ENCODE measurements around the gene SOS1. TPM values are rescaled to one million over a fixed set of nuclear protein-coding genes. Genes with fewer than 3 reads are reported as not detected.
"Not testable (repeated sequence)": the region's sequence is repeated elsewhere in the genome, so short reads cannot be mapped to it uniquely, and the experiment has no call there.

SOS1 gene
- total RNA-seq, 1 donor from 2014 or later = 22.4 TPM

DNA sequence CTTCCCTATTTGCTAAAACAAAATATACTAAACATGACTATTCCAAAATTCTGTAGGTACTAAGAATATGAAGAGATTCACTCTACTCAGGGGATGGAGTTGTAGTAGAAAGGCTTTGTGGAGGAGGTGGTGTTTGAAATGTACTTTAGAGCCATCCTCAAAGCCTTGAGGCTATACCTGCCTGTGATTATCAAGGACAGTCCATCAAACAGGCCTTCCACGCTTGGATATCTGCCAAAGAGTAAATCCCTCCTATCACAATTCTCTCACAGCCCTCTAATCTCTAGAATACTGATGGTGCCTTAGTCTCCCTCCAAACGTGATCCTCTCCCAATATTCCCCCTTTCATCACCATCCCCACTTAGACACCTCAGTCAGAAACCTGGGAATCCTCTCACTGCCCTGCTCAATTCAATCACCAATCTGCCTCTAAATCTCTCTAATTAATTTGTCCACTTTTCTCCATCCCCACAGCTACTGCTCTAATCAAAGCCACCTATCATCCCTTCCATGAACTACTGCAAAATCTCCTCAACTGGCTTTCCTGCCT is 13.1 kb downstream of the SOS1 start:
- DNase-seq (ENCODE audit: low read depth) = no peak

GRCh38 chr2:39107156-39107555 is 13.7 kb downstream of the SOS1 start:
- DNase-seq (ENCODE audit: low read depth) = peak; percentile 72

GRCh38 chr2:39099870-39100728 is 20.8 kb downstream of the SOS1 start:
- peak; percentile 2 for DNase-seq (ENCODE audit: low read depth)

DNA sequence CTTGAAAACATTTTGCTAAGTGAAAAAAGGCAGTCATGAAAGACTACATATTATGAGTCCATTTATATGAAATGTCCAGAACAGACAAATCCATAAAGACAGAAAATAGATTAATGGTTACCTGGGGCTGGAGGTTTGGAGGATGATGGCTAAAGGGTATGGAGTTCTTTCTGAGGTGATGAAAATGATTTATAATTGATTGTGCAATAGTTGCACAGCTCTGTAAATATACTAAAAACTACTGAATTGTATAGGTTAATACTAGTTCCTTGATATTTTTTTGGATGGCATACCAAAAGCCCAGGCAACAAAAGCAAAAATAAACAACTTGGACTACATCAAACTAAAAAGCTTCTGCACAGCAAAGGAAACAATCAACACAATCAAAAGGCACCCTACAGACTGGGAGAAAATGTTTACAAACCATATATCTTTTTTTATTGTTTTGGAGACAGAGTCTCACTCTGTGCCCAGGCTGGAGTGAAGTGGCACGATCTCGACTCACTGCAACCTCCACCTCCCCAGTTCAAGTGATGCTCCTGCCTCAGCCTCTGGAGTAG is 21.5 kb downstream of the SOS1 start:
- DNase-seq (ENCODE audit: low read depth) = no peak

DNA sequence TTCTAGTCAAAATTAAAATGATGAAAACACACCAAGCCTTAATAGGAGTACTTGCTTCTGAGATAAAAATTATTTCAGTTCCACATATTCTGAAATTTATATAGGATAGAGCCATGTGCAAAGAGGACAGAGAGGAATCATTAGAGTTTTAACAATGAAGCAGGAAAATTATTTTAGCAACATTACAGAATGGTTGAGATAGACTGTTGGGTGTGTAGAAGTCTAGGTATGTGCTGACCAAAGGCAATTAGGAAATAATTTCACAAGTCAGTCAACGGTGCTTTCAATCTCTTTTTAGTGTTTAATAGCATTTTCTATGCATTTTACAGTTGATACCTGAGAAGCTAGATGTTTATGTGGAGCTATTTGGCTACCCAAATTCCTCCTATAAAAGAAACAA is 25.2 kb downstream of the SOS1 start:
- DNase-seq (ENCODE audit: low read depth) = no peak

GRCh38 chr2:39094717-39095363 is 26.0 kb downstream of the SOS1 start:
- DNase-seq (ENCODE audit: low read depth) = peak; percentile 22

GRCh38 chr2:39093218-39093898 is 27.5 kb downstream of the SOS1 start:
- no peak for DNase-seq (ENCODE audit: low read depth)

DNA sequence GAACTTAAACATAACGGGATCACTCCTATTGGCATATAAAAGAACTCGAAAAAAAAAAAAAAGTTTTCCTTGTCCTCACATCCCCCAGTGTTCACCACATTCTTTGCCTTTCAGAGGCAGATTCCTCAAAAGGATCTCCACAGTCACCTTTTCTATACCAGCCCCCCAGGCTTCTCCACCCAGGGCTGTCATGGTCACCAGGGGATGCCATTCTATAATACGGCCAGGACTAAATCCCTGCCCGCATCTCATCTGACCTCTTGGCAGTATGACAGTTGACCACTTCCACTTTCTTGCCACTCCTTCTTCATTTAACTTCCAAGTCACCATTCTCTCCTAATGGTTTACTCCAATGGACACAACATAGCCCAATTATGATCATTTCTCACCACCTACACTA is 29.3 kb downstream of the SOS1 start:
- no peak for DNase-seq (ENCODE audit: low read depth)

DNA sequence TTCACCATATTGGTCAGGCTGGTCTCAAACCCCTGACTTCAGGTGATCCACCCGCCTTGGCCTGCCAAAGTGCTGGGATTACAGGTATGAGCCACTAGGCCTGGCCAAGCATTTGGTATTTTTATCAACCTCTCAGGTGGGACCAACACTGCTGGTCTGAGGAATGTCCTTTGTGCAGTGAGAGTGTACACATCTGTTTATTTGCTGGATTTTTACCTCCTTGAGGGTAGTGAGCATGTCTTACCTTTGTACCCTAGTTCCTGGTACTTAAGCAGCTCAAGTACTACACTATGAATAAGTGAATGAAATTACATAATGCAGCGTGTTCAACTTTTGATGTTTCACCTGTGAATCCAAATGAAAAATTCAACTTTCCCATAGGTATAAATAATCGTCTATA is 29.8 kb downstream of the SOS1 start:
- no peak for DNase-seq (ENCODE audit: low read depth)

DNA sequence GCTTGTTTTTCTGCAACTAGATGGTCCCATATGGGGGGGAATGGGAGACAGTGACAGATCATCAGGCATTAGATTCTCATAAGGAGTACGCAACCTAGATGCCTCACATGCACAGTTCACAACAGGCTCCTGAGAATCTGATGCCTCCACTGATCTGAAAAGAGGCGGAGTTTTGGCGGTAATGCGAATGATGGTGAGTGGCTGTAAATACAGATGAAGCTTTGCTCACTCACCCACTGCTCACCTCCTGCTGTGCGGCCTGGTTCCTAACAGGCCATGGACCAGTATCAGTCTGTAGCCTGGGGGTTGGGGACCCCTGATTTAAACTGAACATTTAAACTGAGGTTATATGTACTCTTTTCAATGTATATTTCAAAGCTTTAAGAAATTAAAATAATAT is 40.7 kb downstream of the SOS1 start:
- DNase-seq (ENCODE audit: low read depth) = no peak

GRCh38 chr2:39069890-39070465 is 50.9 kb downstream of the SOS1 start:
- DNase-seq (ENCODE audit: low read depth) = no peak

GRCh38 chr2:39069136-39069515 is 51.7 kb downstream of the SOS1 start:
- DNase-seq (ENCODE audit: low read depth) = no peak

DNA sequence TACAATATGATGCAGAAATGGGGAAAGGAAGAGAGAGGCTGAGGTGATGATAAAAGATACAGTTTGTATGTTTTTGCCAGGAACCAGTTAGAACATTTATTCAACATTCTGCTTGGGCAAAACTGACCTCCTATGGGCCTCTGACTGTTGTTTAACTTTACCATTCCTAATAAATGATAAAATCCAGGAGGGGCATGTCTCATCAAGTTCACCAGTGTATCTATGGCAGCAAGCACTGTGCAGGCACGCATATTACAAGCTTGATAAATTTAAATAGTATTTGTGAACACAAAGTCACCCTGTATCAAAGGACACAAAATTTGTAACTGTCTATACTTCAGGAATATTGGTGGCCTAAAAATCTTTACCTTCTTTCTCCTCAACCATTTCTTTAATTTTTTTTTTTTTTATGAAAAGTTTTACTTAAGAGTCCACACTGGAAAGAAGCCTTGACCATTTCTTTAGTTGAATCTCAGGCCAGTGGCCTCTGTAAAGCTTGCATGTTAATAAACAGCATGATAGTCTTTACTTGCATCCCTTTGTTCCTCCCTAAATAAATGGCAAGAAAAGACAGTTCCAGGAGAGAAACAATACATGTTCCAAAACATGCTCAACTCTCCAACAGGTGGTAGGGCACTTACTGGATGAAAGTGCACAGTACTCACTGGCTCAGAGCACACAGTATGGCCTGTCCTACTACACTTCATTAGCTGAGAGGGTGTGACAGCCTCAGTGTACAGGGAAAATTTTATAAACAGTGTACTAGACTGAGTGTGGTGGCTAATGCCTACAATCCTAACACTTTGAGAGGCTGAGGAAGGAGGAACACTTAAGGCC is 52.3 kb downstream of the SOS1 start:
- DNase-seq (ENCODE audit: low read depth) = no peak

GRCh38 chr2:39065616-39066015 is 55.2 kb downstream of the SOS1 start:
- no peak for DNase-seq (ENCODE audit: low read depth)

DNA sequence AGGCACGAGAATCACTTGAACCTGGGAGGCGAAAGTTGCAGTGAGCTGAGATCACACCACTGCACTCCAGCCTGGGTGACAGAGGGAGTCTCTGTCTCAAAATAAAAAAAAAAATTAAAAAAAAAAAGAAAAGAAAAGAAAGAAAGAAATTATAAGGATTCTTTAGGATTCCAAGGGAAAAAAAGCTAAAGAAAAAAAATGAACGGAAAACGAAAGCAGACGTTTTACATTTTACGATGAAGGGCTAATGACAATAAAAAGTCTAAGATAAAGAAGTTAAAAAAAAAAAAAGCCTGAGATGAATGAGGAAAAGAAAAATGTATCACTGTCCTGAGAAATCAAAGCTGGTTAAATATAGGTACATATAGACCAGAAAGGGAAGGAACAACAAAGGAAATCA is 58.5 kb downstream of the SOS1 start:
- no peak for DNase-seq (ENCODE audit: low read depth)

DNA sequence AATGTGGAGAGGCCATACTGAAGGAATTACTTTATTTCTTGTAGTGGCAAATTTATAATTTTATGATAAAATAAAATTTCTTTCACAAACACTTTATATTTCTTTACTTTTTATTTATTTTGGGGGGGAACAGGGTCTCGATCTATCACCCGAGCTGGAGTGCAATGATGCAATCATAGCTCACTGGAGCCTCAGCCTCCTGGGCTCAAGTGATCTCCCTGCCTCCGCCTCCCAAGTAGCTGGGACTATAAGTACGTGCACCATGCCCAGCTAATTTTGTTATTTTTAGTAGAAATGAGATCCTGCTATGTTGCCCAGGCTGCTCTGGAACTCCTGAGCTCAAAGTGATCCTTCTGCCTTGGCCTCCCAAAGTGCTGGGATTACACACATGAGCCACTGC is 59.6 kb downstream of the SOS1 start:
- no peak for DNase-seq (ENCODE audit: low read depth)

DNA sequence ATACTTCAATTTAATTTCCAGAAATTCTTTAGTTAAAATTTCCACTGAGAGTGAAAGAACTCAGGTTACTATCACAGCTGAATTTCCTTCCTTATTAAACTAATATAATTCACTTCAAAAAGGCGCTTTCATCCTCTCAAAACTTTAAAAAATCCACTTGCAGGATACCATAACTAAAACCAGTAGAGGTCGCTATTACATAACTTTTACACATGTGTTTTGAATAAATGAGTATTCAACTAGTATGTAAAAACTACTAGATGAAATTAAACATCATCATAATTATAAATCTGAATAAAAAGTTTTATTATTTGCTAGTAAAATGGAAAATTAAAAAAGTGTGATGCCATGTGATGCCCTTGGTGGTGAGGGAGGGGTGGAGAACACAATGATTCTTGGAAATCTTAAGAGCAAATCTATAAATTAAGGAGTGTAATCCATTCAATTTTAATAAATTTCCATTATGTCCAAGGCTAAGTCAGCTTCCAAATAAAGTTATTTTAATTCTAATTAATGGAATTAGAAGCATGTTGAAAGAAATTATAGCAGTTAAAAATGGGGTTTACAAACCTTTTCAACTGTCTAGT is 61.4 kb downstream of the SOS1 start:
- DNase-seq (ENCODE audit: low read depth) = peak; percentile 60

DNA sequence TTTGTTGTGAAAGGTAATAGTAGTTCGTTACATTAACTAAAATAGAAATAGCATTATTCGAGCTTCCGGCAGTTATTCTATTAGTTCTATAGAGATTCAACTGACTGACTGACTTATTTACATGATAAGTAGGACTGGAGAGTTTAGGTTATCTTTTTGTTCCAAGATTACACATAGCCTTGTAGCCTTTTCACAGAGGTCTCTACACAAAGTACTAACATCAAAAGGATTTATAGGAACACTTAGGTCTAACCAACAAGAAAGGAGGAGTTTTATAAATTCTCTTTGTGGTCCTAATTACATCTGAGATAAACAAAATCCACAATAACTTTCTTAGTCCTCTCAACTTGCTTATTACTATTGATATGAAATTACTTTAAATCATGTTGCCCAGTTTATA is 62.8 kb downstream of the SOS1 start:
- DNase-seq (ENCODE audit: low read depth) = no peak

- DNase-seq (ENCODE audit: low read depth) = not testable (repeated sequence)
Observed at GRCh38 chr2:39052665-39053064, 68.2 kb downstream of the SOS1 start.

- no peak for DNase-seq (ENCODE audit: low read depth)
Observed at GRCh38 chr2:39050109-39050508, 70.7 kb downstream of the SOS1 start.
